ENCODE measurements around the gene MAP3K2.

DNA sequence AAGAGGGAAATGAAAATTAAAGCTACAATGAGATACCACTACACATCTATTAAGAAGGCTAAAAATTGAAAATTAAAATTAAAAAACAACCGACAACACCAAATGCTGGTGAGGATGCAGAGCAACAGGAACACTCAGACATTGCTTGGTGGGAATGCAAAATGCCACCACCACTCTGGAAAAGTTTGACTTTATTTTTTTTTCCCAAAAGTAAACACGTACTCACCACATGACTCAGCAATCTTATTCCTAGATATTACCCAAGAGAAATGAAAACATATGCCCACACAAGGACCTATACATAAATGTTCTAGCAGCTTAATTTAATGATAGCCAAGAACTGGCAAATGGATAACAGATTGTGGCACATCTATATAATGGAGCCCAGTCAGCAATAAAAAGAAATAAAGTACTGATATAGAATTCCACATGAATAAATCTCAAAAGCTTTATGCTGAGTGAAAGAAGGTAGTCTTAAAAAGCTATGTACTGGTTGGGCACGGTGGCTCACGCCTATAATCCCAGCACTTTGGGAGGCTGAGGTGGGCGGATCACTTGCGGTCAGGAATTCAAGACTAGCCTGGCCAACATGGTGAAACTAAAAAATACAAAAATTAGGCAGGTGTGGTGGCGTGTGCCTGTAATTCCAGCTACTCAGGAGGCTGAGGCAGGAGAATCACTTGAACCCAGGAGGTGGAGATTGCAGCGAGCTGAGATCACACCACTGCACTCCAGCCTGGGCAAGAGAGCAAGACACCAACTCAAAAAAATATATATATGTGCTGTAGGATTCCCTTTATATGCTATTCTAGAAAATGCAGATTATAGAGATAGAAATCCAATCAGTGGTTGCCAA is 26.2 kb upstream of the MAP3K2 start:
- TF ChIP-seq, protein P1, sequence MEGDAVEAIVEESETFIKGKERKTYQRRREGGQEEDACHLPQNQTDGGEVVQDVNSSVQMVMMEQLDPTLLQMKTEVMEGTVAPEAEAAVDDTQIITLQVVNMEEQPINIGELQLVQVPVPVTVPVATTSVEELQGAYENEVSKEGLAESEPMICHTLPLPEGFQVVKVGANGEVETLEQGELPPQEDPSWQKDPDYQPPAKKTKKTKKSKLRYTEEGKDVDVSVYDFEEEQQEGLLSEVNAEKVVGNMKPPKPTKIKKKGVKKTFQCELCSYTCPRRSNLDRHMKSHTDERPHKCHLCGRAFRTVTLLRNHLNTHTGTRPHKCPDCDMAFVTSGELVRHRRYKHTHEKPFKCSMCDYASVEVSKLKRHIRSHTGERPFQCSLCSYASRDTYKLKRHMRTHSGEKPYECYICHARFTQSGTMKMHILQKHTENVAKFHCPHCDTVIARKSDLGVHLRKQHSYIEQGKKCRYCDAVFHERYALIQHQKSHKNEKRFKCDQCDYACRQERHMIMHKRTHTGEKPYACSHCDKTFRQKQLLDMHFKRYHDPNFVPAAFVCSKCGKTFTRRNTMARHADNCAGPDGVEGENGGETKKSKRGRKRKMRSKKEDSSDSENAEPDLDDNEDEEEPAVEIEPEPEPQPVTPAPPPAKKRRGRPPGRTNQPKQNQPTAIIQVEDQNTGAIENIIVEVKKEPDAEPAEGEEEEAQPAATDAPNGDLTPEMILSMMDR (conservative IDR thresholded peaks at IDR 0.05; ENCODE audit: low read length) = no peak
- TF ChIP-seq EZH2phosphoT487 (IDR thresholded peaks at IDR 0.05; ENCODE audit: borderline replicate concordance) = no peak

Data from Loucy (cell line).